Muscle layer of duodenum (tissue), 2 donors: ENCODE data around the gene ESYT1.

Source experiments
- H3K27ac ChIP-seq: one replicate; pipeline ENCODE4 v1.7.0; 2013; ENCODE audit warnings: mild to moderate bottlenecking, low read length
- H3K27me3 ChIP-seq: one replicate; pipeline ENCODE4 v1.7.0; 2013; ENCODE audit warnings: low read depth, mild to moderate bottlenecking, control low read depth, low read length
- H3K36me3 ChIP-seq, 2 donors: one replicate each; pipeline ENCODE4 v1.7.0; 2013; ENCODE audit warnings: low read length in 2 of 2, control low read depth in 1 of 2, mild to moderate bottlenecking in 1 of 2; ENCODE audit not compliant: insufficient read depth in 2 of 2, control insufficient read depth in 1 of 2
- H3K4me1 ChIP-seq, 2 donors: one replicate each; pipeline ENCODE4 v1.7.0; 2013; ENCODE audit warnings: low read length in 2 of 2, mild to moderate bottlenecking in 2 of 2, control low read depth in 1 of 2, moderate library complexity in 1 of 2; ENCODE audit not compliant: insufficient read depth in 2 of 2, control insufficient read depth in 1 of 2
- H3K4me3 ChIP-seq, 2 donors: one replicate each; pipeline ENCODE4 v1.7.0; 2013; ENCODE audit warnings: low read length in 2 of 2, low read depth in 1 of 2, mild to moderate bottlenecking in 1 of 2
- H3K9me3 ChIP-seq, 2 donors: one replicate each; pipeline ENCODE4 v1.7.0; 2013; ENCODE audit warnings: low read length in 2 of 2, control low read depth in 1 of 2, mild to moderate bottlenecking in 1 of 2; ENCODE audit not compliant: control insufficient read depth in 1 of 2
- donor health status: healthy.

ESYT1 gene

GRCh38 chr12:56086096-56086495 lies 42.0 kb upstream of the ESYT1 start:
- no peaks in the 10 kb centered on the region for H3K4me1 ChIP-seq
- no peaks in the 10 kb centered on the region for H3K36me3 ChIP-seq
- H3K9me3 ChIP-seq, result no peaks in the 10 kb centered on the region
- H3K27ac ChIP-seq, result no peak overlapping the region
- H3K4me3 ChIP-seq, result no peak overlapping the region
- no peaks in the 10 kb centered on the region for H3K27me3 ChIP-seq

DNA sequence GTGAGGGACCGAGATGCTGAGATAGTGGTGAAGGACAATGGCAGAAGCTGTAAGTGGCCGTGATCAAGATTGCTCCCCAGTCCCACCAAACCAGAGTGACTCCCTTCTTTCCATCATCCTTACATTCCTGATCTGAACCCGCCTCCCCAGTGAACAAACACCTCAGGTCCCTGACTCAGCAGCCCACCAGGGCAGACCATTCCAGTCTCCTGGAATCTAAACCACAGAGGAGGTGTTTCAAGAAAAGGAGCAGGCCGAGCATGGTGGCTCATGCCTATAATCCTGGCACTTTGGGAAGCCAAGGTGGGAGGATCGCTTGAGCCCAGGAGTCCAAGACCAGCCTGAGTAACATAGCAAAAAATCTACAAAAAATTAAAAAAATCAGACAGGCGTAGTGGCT lies 41.5 kb upstream of the ESYT1 start:
- H3K27ac ChIP-seq, result no peak overlapping the region

DNA sequence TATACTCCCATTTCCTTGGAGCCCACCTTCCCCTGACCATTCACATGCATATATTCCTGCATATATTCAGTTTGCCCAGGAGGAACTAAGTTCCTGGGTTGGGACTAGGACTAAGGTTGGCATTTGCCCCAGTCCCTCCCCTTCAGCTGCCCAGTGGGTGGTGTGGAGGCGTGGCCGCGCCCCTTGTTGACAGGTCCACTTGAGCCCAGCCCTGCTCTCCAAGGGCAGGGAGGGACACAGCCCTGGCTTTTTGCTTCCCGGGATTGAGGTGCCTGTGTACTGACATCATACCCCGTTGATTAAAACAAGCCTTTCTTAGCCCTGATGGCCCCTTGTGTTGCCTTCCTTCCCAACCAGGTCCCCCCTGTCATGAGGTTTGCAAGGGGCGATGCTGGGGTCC lies 40.8 kb upstream of the ESYT1 start:
- no peaks in the 10 kb centered on the region for H3K27me3 ChIP-seq
- no peaks in the 10 kb centered on the region for H3K36me3 ChIP-seq
- no peaks in the 10 kb centered on the region for H3K9me3 ChIP-seq
- no peak overlapping the region for H3K4me3 ChIP-seq
- H3K4me1 ChIP-seq, result no peaks in the 10 kb centered on the region
- H3K27ac ChIP-seq, result no peak overlapping the region

More for the DNA sequence above, 41.5 kb upstream of the ESYT1 start:
- no peak overlapping the region for H3K4me3 ChIP-seq
- H3K36me3 ChIP-seq, result no peaks in the 10 kb centered on the region
- H3K4me1 ChIP-seq, result no peaks in the 10 kb centered on the region
- no peaks in the 10 kb centered on the region for H3K27me3 ChIP-seq
- H3K9me3 ChIP-seq, result no peaks in the 10 kb centered on the region

DNA sequence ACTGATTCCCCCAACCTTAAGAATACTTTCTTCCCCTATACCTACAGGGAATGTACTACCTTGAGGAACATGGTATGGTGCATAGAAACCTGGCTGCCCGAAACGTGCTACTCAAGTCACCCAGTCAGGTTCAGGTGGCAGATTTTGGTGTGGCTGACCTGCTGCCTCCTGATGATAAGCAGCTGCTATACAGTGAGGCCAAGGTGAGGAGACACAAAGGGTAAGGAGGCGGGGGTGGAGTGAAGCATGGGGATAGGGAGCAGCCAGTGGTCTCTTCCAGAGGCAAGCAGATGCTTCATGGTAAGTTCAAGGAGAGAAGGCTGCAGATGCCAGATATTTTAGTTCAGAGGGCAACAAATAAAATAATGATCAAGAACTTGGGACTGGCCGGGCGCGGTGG lies 30.3 kb upstream of the ESYT1 start:
- Histone ChIP-seq H3K4me3 (no peak overlapping the region), H3K27me3 (no peaks in the 10 kb centered on the region), H3K36me3 (peaks cover 0 to 6% of the 10 kb centered on the region in 2 donors), H3K9me3 (no peaks in the 10 kb centered on the region), H3K4me1 (no peaks in the 10 kb centered on the region), H3K27ac (no peak overlapping the region)

- Histone ChIP-seq H3K4me3 (no peak overlapping the region), H3K27ac (no peak overlapping the region), H3K27me3 (no peaks in the 10 kb centered on the region), H3K9me3 (no peaks in the 10 kb centered on the region), H3K4me1 (peaks cover 0 to 7% of the 10 kb centered on the region in 2 donors), H3K36me3 (no peaks in the 10 kb centered on the region)
Measured at GRCh38 chr12:56098592-56098991, 29.5 kb upstream of the ESYT1 start.

DNA sequence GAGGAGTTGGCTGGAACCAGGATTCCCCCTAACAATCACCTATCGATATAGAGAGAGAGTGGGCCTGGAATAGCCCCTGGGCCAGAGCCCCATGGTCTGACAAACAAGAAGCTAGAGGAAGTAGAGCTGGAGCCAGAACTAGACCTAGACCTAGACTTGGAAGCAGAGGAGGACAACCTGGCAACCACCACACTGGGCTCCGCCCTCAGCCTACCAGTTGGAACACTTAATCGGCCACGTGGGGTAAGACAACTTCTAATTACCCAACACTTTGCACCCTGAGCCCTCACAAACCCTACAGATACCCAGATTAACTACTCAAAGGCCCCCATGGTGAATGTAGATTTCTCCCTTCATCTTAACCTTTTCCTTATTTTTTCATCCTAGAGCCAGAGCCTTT lies 28.3 kb upstream of the ESYT1 start:
- no peaks in the 10 kb centered on the region for H3K36me3 ChIP-seq
- H3K9me3 ChIP-seq, result no peaks in the 10 kb centered on the region
- peaks cover 0 to 8% of the 10 kb centered on the region in 2 donors for H3K4me1 ChIP-seq
- H3K27ac ChIP-seq, result no peak overlapping the region
- no peak overlapping the region for H3K4me3 ChIP-seq
- H3K27me3 ChIP-seq, result no peaks in the 10 kb centered on the region

- H3K4me3 ChIP-seq, result no peak overlapping the region
- H3K36me3 ChIP-seq, result no peaks in the 10 kb centered on the region
- peaks cover 8 to 17% of the 10 kb centered on the region in 2 donors for H3K4me1 ChIP-seq
- H3K27me3 ChIP-seq, result no peaks in the 10 kb centered on the region
- H3K9me3 ChIP-seq, result no peaks in the 10 kb centered on the region
- no peak overlapping the region for H3K27ac ChIP-seq
Measured at GRCh38 chr12:56101045-56101444, 27.0 kb upstream of the ESYT1 start.

DNA sequence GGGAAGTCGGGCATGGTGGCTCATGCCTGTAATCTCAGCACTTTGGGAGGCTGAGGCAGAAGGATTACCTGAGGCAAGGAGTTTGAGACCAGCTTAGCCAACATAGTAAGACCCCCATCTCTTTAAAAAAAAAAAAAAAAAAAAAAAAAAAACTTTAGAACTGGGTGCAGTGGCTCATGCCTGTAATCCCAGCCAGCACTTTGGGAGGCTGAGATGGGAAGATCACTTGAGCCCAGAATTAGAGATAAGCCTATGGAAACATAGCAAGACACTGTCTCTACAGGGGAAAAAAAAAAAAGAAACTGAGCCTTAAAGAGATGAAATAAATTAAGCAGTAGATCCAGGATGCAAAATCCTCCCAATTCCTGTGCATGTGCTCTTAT lies 25.4 kb upstream of the ESYT1 start:
- Histone ChIP-seq H3K9me3 (no peaks in the 10 kb centered on the region), H3K4me1 (peaks cover 10 to 28% of the 10 kb centered on the region in 2 donors), H3K27ac (no peak overlapping the region), H3K27me3 (no peaks in the 10 kb centered on the region), H3K4me3 (no peak overlapping the region), H3K36me3 (peaks cover 11% of the 10 kb centered on the region in 2 donors)

DNA sequence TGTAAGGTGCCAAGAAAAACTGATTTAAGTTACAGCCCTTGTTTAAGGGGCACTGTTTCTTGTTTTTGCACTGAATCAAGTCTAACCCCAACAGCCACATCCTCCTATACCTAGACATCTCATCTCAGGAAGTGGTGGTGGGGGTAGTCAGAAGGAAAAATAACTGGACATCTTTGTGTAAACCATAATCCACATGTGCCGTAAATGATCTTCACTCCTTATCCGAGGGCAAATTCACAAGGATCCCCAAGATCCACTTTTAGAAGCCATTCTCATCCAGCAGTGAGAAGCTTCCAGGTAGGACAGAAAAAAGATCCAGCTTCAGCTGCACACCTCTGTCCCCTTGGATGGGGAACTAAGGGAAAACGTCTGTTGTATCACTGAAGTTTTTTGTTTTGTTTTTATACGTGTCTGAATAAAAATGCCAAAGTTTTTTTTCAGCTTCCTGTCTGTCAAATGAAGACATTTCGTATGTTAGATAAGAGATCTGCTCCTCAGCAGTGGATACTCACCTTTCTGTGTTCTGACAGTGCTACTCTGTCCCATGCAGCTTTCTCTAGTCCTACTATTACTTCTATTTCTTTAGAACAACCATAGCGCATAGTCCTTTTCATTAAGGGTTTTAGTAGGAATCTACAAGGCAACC lies 24.9 kb upstream of the ESYT1 start:
- Histone ChIP-seq H3K9me3 (no peaks in the 10 kb centered on the region), H3K4me1 (peaks cover 10 to 28% of the 10 kb centered on the region in 2 donors), H3K27me3 (no peaks in the 10 kb centered on the region), H3K4me3 (peak overlapping the region; percentile 74 to 77), H3K36me3 (peaks cover 16% of the 10 kb centered on the region in 2 donors), H3K27ac (peak overlapping the region; percentile 90)

DNA sequence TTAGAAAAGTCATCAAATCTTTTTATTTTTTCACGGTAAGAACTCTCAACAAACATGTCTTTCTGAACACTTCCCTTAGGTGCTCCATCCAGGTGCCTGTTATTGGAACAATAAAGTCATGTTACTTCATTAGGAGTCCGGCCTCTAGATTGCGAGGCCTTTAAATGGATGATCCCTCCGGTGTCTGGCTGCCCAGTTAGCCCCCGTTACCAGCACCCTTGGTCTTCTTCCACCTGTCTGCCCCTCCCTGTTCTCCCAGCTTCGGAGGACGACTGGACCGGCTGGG lies 24.3 kb upstream of the ESYT1 start:
- Histone ChIP-seq H3K27me3 (no peaks in the 10 kb centered on the region), H3K36me3 (peaks cover 20 to 22% of the 10 kb centered on the region in 2 donors)

GRCh38 chr12:56104109-56104814 lies 23.8 kb upstream of the ESYT1 start, which contains the start of gene PA2G4:
Gene PA2G4 (plus strand): TSS chr12:56104559. CDS start chr12:56104738, 179 bp downstream.
- no peaks in the 10 kb centered on the region for H3K27me3 ChIP-seq
- H3K9me3 ChIP-seq, result no peaks in the 10 kb centered on the region
- H3K36me3 ChIP-seq, result peaks cover 20 to 25% of the 10 kb centered on the region in 2 donors
- peak within 1 kb of the TSS; percentile 74 to 77 for H3K4me3 ChIP-seq
- peak within 1 kb of the TSS; percentile 90 for H3K27ac ChIP-seq
- H3K4me1 ChIP-seq, result peaks cover 10 to 28% of the 10 kb centered on the region in 2 donors

More for the DNA sequence above, 24.3 kb upstream of the ESYT1 start:
- H3K4me3 ChIP-seq, result peak overlapping the region; percentile 74 to 77
- no peaks in the 10 kb centered on the region for H3K9me3 ChIP-seq
- H3K27ac ChIP-seq, result peak overlapping the region; percentile 90
- H3K4me1 ChIP-seq, result peaks cover 10 to 28% of the 10 kb centered on the region in 2 donors
